Measurements from ENCODE around the gene VWA2. TPM values are rescaled to one million over a fixed set of nuclear protein-coding genes. Genes with fewer than 3 reads are reported as not detected.
A peak's percentile ranks its signal among the peaks of the same experiment; 100 is the strongest.

VWA2 gene
- not detected for total RNA-seq (2013)
- polyA plus RNA-seq = not detected
- polyA minus RNA-seq = not detected in 2 replicates
- 0 to 1.7 (median 0.07) reads per million in 11 experiments for total RNA-seq

GRCh38 chr10:114239117-114239993, at the start of gene VWA2:
Gene VWA2, plus strand, starts transcription at chr10:114239254. Its CDS starts 9,460 bp downstream, at chr10:114248714.
- peaks cover 4% of the 10 kb centered on the region for H3K4me1 Mint-ChIP-seq
- peaks cover 48 to 75% (median 74%) of the 10 kb centered on the region in 3 donors for H3K27me3 Mint-ChIP-seq (ENCODE audit: low read depth in 3 of 3)
- Histone ChIP-seq H3K4me3 (replicated peaks in 1 of 3; ENCODE audit: low read depth in 2 of 3, low read length in 3 of 3) (no peak within 1 kb of the TSS), H3K79me2 (ENCODE audit: insufficient read depth, low read length) (no peaks in the 10 kb centered on the region), H3K36me3 (replicated peaks in 1 of 2; ENCODE audit: control insufficient read depth in 1 of 2, insufficient read depth in 2 of 2, low read length in 2 of 2) (no peaks in the 10 kb centered on the region), H3K27me3 (ENCODE audit: control insufficient read depth in 2 of 2, insufficient read depth in 2 of 2, low read length in 2 of 2) (peaks cover 32 to 55% of the 10 kb centered on the region in 2 donors), H3K4me1 (ENCODE audit: control insufficient read depth in 1 of 2, insufficient read depth in 2 of 2, low read length in 2 of 2) (peaks cover 0 to 3% of the 10 kb centered on the region in 2 donors), H2AFZ (ENCODE audit: insufficient read depth, low read depth, low read length, poor library complexity, severe bottlenecking) (no peak within 1 kb of the TSS), H3K27ac (ENCODE audit: low read depth in 1 of 2, low read length in 2 of 2) (no peak within 1 kb of the TSS), H3K4me2 (replicated peaks; ENCODE audit: extremely low read depth, low read length, poor library complexity, severe bottlenecking) (peak within 1 kb of the TSS; percentile 11), H4K20me1 (ENCODE audit: insufficient read depth, low read length) (no peaks in the 10 kb centered on the region), H3K9ac (ENCODE audit: insufficient read depth, low read length, poor library complexity, severe bottlenecking) (no peak within 1 kb of the TSS), H3K9me3 (replicated peaks in 1 of 2; ENCODE audit: control insufficient read depth in 1 of 2, insufficient read depth in 1 of 2, low read length in 2 of 2) (no peaks in the 10 kb centered on the region)
- peak within 1 kb of the TSS in 1 of 2 donors; percentile 65 for H3K4me3 Mint-ChIP-seq
- intact Hi-C loops (cut with micrococcal nuclease) = no loop called here
- H3K9me3 Mint-ChIP-seq = peaks cover 0 to 4% (median 0%) of the 10 kb centered on the region in 7 donors
- peak within 1 kb of the TSS in 1 of 7 donors; percentile 68 for H3K27ac Mint-ChIP-seq
- no peak for DNase-seq
- TF ChIP-seq CTCF (IDR thresholded peaks at IDR 0.05) = no peak
- WGBS (ENCODE audit: insufficient coverage) = under 1% methylated on average over 67 of the region's 79 CpGs
- no peaks in the 10 kb centered on the region for H3K36me3 Mint-ChIP-seq

- no peak for DNase-seq
- intact Hi-C loops (cut with micrococcal nuclease) = no loop called here
- Histone ChIP-seq H3K9me3 (replicated peaks in 1 of 2; ENCODE audit: control insufficient read depth in 1 of 2, insufficient read depth in 1 of 2, low read length in 2 of 2) (no peaks in the 10 kb centered on the region), H3K4me2 (replicated peaks; ENCODE audit: extremely low read depth, low read length, poor library complexity, severe bottlenecking) (no peak overlapping the region), H3K27me3 (ENCODE audit: control insufficient read depth in 2 of 2, insufficient read depth in 2 of 2, low read length in 2 of 2) (no peaks in the 10 kb centered on the region), H2AFZ (ENCODE audit: insufficient read depth, low read depth, low read length, poor library complexity, severe bottlenecking) (no peak overlapping the region), H3K27ac (ENCODE audit: low read depth in 1 of 2, low read length in 2 of 2) (no peak overlapping the region), H3K79me2 (ENCODE audit: insufficient read depth, low read length) (no peaks in the 10 kb centered on the region), H3K9ac (ENCODE audit: insufficient read depth, low read length, poor library complexity, severe bottlenecking) (no peak overlapping the region), H3K4me3 (replicated peaks in 1 of 3; ENCODE audit: low read depth in 2 of 3, low read length in 3 of 3) (no peak overlapping the region), H3K4me1 (ENCODE audit: control insufficient read depth in 1 of 2, insufficient read depth in 2 of 2, low read length in 2 of 2) (no peaks in the 10 kb centered on the region), H4K20me1 (ENCODE audit: insufficient read depth, low read length) (no peaks in the 10 kb centered on the region), H3K36me3 (replicated peaks in 1 of 2; ENCODE audit: control insufficient read depth in 1 of 2, insufficient read depth in 2 of 2, low read length in 2 of 2) (no peaks in the 10 kb centered on the region)
- Mint-ChIP-seq H3K36me3 (no peaks in the 10 kb centered on the region), H3K4me3 (no peak overlapping the region), H3K27ac (no peak overlapping the region), H3K27me3 (ENCODE audit: low read depth in 3 of 3) (peaks cover 4 to 8% (median 4%) of the 10 kb centered on the region in 3 donors), H3K9me3 (peaks cover 0 to 2% (median 0%) of the 10 kb centered on the region in 7 donors), H3K4me1 (no peaks in the 10 kb centered on the region)
- TF ChIP-seq CTCF (IDR thresholded peaks at IDR 0.05) = no peak
- 100% methylated on average over 2 of the region's 8 CpGs for WGBS (ENCODE audit: insufficient coverage)
Observed at GRCh38 chr10:114189700-114190099, 49.4 kb upstream of the VWA2 start.

Measured in CD14-positive monocyte (primary cell).